IPS-15b (cell line): Measurements from ENCODE around the gene MDK.

ENCODE experiments used
- H3K27me3 ChIP-seq: one replicate; pipeline ENCODE4 v1.6.1; 2013; ENCODE audit warnings: low read length; ENCODE audit not compliant: control insufficient read depth, insufficient read depth
- H3K36me3 ChIP-seq: one replicate; pipeline ENCODE4 v1.6.1; 2013; ENCODE audit warnings: low read length; ENCODE audit not compliant: control insufficient read depth, insufficient read depth
- H3K4me1 ChIP-seq: one replicate; pipeline ENCODE4 v1.6.1; 2013; ENCODE audit warnings: mild to moderate bottlenecking, low read length; ENCODE audit not compliant: control insufficient read depth, insufficient read depth
- H3K4me3 ChIP-seq: one replicate; pipeline ENCODE4 v1.5.1; 2013; ENCODE audit warnings: low read depth, low read length
- H3K9ac ChIP-seq: one replicate; pipeline ENCODE4 v1.6.1; 2013; ENCODE audit warnings: low read depth, mild to moderate bottlenecking, low read length
- H3K9me3 ChIP-seq: one replicate; pipeline ENCODE4 v1.6.1; 2013; ENCODE audit warnings: mild to moderate bottlenecking, low read length; ENCODE audit not compliant: control insufficient read depth, insufficient read depth

The MDK gene

GRCh38 chr11:46426233-46426991, 44.9 kb downstream of the MDK start:
- H3K4me3 ChIP-seq = no peak overlapping the region
- H3K4me1 ChIP-seq = peaks cover 9% of the 10 kb centered on the region
- H3K9me3 ChIP-seq = no peaks in the 10 kb centered on the region
- H3K27me3 ChIP-seq = no peaks in the 10 kb centered on the region
- peaks cover 10% of the 10 kb centered on the region for H3K36me3 ChIP-seq
- H3K9ac ChIP-seq = no peak overlapping the region

GRCh38 chr11:46427364-46427763, 45.9 kb downstream of the MDK start:
- H3K36me3 ChIP-seq = peaks cover 5% of the 10 kb centered on the region
- H3K4me3 ChIP-seq = no peak overlapping the region
- no peaks in the 10 kb centered on the region for H3K27me3 ChIP-seq
- peaks cover 9% of the 10 kb centered on the region for H3K4me1 ChIP-seq
- H3K9me3 ChIP-seq = no peaks in the 10 kb centered on the region
- no peak overlapping the region for H3K9ac ChIP-seq

GRCh38 chr11:46429717-46430116, 48.2 kb downstream of the MDK start:
- H3K4me1 ChIP-seq = peaks cover 9% of the 10 kb centered on the region
- no peak overlapping the region for H3K9ac ChIP-seq
- peaks cover 10% of the 10 kb centered on the region for H3K36me3 ChIP-seq
- H3K4me3 ChIP-seq = no peak overlapping the region
- H3K9me3 ChIP-seq = no peaks in the 10 kb centered on the region
- no peaks in the 10 kb centered on the region for H3K27me3 ChIP-seq

- Histone ChIP-seq H3K9me3 (no peaks in the 10 kb centered on the region), H3K9ac (no peak overlapping the region), H3K4me1 (peaks cover 17% of the 10 kb centered on the region), H3K4me3 (no peak overlapping the region), H3K36me3 (peaks cover 10% of the 10 kb centered on the region), H3K27me3 (no peaks in the 10 kb centered on the region)
These were observed 49.7 kb downstream of the MDK start for GRCh38 chr11:46431211-46431610.
